Osteoblast (primary cell): ENCODE measurements around the gene PDE6A. TPM values are rescaled to one million over a fixed set of nuclear protein-coding genes. Genes with fewer than 3 reads are reported as not detected.
"Not testable (repeated sequence)": the region's sequence is repeated elsewhere in the genome, so short reads cannot be mapped to it uniquely, and the experiment has no call there.

ENCODE experiments used
- DNase-seq: peaks from one replicate; pipeline ENCODE4 v3.0.0; 2011; ENCODE audit warnings: low spot score, mixed read lengths; ENCODE audit not compliant: insufficient read length; ENCODE audit errors: missing footprints
- H2AFZ ChIP-seq: 2 replicates; pipeline ENCODE4 v1.6.0; 2011; ENCODE audit warnings: mild to moderate bottlenecking, low read length
- H3K27ac ChIP-seq: 2 replicates; pipeline ENCODE4 v1.5.1; 2011; ENCODE audit warnings: mild to moderate bottlenecking, low read depth, low read length, moderate library complexity
- H3K27me3 ChIP-seq: 2 replicates; pipeline ENCODE4 v1.6.0; 2012; ENCODE audit warnings: mild to moderate bottlenecking, control low read depth, inconsistent platforms, low read length, moderate library complexity; ENCODE audit not compliant: insufficient read depth
- H3K36me3 ChIP-seq: 2 replicates; pipeline ENCODE4 v1.5.1; 2011; ENCODE audit warnings: mild to moderate bottlenecking, low read length, control low read depth, moderate library complexity; ENCODE audit not compliant: insufficient read depth
- H3K4me1 ChIP-seq: 2 replicates; pipeline ENCODE4 v1.5.1; 2011; ENCODE audit warnings: mild to moderate bottlenecking, low read length, control low read depth, moderate library complexity; ENCODE audit not compliant: insufficient read depth
- H3K4me2 ChIP-seq: 2 replicates; pipeline ENCODE4 v1.6.0; 2011; ENCODE audit warnings: mild to moderate bottlenecking, low read length; ENCODE audit not compliant: insufficient read depth
- H3K4me3 ChIP-seq: fragments of 200-600 bp; sonication (generic); 3 replicates; pipeline ENCODE4 v1.5.1; 2012; ENCODE audit warnings: mild to moderate bottlenecking, low read length, inconsistent platforms; ENCODE audit not compliant: insufficient read depth
- H3K79me2 ChIP-seq: 2 replicates; pipeline ENCODE4 v1.6.0; 2012; ENCODE audit warnings: mild to moderate bottlenecking, low read length, control low read depth, inconsistent platforms; ENCODE audit not compliant: insufficient read depth
- H3K9me3 ChIP-seq: 2 replicates; pipeline ENCODE4 v1.5.1; 2011; ENCODE audit warnings: low read depth, low read length, control low read depth
- H4K20me1 ChIP-seq: 2 replicates; pipeline ENCODE4 v1.6.0; 2012; ENCODE audit warnings: mild to moderate bottlenecking, low read length, control low read depth; ENCODE audit not compliant: insufficient read depth
- total RNA-seq: library from RNA; depleted of rRNA; stranded (reverse); fragments of >200 nt; gene quantifications from 2 replicates; pipeline ENCODE4 v1.2.3, GENCODE V29; 2012
- TF ChIP-seq, protein P1 (sequence below): IDR thresholded peaks from 2 replicates; pipeline ENCODE4 v1.5.1; 2011; ENCODE audit warnings: mild to moderate bottlenecking, low read depth, low read length, moderate library complexity; ENCODE audit errors: extremely low read depth

The PDE6A gene
- total RNA-seq, 1 donor: under 0.01 TPM

DNA sequence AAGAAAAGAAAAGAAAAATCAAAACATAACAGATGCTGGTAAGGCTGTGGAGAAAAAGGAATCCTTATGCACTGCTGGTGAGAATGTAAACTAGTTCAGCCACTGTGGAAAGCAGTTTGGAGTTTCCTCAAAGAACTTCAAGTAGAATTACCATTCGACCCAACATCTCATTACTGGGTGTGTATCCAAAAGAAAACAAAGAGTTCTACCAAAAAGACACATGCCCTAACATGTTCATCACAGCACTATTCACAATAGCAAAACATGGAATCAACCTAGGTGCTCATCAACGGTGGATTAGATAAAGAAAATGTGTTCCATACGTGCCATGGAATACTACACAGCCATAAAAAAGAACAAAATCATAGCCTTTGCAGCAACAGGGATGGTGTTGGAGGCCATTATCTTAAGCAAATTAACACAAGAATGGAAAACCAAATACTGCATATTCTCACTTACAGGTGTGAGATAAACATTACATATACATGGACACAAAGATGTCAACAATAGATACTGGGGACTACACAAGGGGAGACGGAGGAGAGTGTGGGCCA, 63.4 kb downstream of the PDE6A start:
- Histone ChIP-seq H3K27ac (no peak overlapping the region), H3K4me1 (peaks cover 6% of the 10 kb centered on the region), H3K79me2 (no peaks in the 10 kb centered on the region), H3K27me3 (peaks cover 3% of the 10 kb centered on the region), H3K4me2 (no peak overlapping the region), H3K9me3 (no peaks in the 10 kb centered on the region), H2AFZ (no peak overlapping the region), H3K36me3 (no peaks in the 10 kb centered on the region), H4K20me1 (no peaks in the 10 kb centered on the region), H3K4me3 (no peak overlapping the region)
- TF ChIP-seq, protein P1, sequence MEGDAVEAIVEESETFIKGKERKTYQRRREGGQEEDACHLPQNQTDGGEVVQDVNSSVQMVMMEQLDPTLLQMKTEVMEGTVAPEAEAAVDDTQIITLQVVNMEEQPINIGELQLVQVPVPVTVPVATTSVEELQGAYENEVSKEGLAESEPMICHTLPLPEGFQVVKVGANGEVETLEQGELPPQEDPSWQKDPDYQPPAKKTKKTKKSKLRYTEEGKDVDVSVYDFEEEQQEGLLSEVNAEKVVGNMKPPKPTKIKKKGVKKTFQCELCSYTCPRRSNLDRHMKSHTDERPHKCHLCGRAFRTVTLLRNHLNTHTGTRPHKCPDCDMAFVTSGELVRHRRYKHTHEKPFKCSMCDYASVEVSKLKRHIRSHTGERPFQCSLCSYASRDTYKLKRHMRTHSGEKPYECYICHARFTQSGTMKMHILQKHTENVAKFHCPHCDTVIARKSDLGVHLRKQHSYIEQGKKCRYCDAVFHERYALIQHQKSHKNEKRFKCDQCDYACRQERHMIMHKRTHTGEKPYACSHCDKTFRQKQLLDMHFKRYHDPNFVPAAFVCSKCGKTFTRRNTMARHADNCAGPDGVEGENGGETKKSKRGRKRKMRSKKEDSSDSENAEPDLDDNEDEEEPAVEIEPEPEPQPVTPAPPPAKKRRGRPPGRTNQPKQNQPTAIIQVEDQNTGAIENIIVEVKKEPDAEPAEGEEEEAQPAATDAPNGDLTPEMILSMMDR: no peak
- DNase-seq: no peak

DNA sequence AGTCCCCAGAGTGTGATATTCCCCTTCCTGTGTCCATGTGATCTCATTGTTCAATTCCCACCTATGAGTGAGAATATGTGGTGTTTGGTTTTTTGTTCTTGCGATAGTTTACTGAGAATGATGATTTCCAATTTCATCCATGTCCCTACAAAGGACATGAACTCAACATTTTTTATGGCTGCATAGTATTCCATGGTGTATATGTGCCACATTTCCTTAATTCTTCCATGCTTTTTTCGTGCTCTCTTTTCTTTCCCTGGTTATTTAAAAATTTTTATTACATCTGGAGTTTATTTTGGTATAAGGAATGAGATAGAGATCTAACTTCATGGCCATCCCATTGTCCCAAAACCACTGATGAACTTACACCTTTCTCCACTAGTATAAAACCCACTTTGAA, 65.0 kb downstream of the PDE6A start:
- H3K36me3 ChIP-seq, H3K27ac ChIP-seq, DNase-seq, H3K9me3 ChIP-seq, H3K27me3 ChIP-seq, H2AFZ ChIP-seq, H4K20me1 ChIP-seq, H3K79me2 ChIP-seq, H3K4me1 ChIP-seq, H3K4me3 ChIP-seq, H3K4me2 ChIP-seq: not testable (repeated sequence)

DNA sequence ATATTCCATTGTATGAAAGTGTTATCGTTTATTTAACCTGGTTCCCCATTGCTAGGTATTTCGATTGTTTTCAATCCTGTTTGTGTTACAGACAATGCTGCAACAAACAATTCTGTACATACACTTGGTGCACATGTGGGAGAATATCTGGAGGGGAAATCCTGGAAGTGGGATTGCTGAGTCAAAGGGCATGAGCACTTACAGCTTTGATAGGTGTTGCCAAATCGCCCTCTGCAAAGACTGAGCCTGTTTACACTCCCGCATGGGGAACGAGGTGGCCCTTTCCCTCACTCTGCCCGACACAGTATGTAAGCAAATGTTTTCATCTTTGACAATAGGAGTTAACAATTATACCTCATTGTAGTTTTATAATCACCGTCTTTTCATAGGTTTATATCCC, 66.2 kb downstream of the PDE6A start:
- no peak overlapping the region for H3K4me3 ChIP-seq
- TF ChIP-seq, protein P1: no peak
- no peak for DNase-seq
- no peak overlapping the region for H2AFZ ChIP-seq
- no peak overlapping the region for H3K4me2 ChIP-seq
- no peak overlapping the region for H3K27ac ChIP-seq
- H3K9me3 ChIP-seq: no peaks in the 10 kb centered on the region
- no peaks in the 10 kb centered on the region for H3K79me2 ChIP-seq
- H3K4me1 ChIP-seq: no peaks in the 10 kb centered on the region
- peaks cover 3% of the 10 kb centered on the region for H3K27me3 ChIP-seq
- no peaks in the 10 kb centered on the region for H4K20me1 ChIP-seq
- no peaks in the 10 kb centered on the region for H3K36me3 ChIP-seq

DNA sequence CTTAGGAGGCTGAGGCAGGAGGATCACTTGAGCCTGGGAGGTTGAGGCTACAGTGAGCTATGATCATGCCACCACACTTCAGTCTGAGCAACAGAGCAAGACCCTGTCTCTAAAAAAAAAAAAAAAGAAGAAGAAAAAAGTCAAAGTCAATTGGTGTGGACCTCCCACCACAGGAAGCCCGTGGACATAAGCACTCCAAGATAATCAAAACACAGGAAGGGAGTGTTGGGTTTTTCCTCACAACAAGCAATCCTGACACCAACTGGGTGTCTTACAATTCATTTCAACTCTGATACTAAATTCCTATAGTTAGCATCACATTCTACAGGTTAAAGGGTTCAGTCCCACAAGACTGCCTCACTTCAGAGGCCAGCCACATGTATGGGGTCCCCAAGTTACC, 70.7 kb downstream of the PDE6A start:
- no peak overlapping the region for H3K4me3 ChIP-seq
- H3K4me2 ChIP-seq: no peak overlapping the region
- TF ChIP-seq, protein P1: no peak
- DNase-seq: no peak
- H3K9me3 ChIP-seq: no peaks in the 10 kb centered on the region
- H3K36me3 ChIP-seq: no peaks in the 10 kb centered on the region
- H3K4me1 ChIP-seq: no peaks in the 10 kb centered on the region
- peaks cover 6% of the 10 kb centered on the region for H3K27me3 ChIP-seq
- H3K79me2 ChIP-seq: no peaks in the 10 kb centered on the region
- H4K20me1 ChIP-seq: no peaks in the 10 kb centered on the region
- no peak overlapping the region for H2AFZ ChIP-seq
- no peak overlapping the region for H3K27ac ChIP-seq
